HFF-Myc (cell line): ENCODE results near the gene GRIK2.

ENCODE experiments used
- DNase-seq: peaks from one replicate; pipeline ENCODE4 v3.0.0-alpha.2; 2011; ENCODE audit warnings: low read depth; ENCODE audit errors: extremely low read depth
- H3K4me3 ChIP-seq: replicated peaks from 2 replicates; pipeline ENCODE4 v1.5.1; 2011; ENCODE audit warnings: low read depth, mild to moderate bottlenecking, control low read depth, low read length
- TF ChIP-seq, protein P1 (sequence below): IDR thresholded peaks from 2 replicates; pipeline ENCODE4 v1.5.1; 2012; ENCODE audit warnings: mild to moderate bottlenecking, low read depth, low read length, control low read depth; ENCODE audit errors: missing control alignments

The GRIK2 gene

DNA sequence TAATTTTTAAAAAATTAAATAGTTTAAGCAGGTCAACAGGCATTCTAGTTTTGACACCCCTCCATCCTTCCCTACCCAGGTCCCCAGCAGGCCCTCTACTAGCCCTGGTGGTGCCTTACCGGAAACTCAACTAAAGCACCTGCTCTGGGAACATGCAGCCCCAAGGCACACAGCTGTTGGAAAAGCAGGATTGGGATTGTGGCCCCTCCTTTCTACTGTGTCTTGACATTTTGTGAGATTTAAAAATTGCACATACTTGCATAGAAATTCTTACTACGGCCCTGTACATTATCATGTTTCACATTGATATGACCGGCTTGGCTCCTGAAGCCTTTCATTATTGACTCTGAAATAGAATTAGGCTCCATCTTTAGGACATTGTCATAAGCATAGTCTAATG lies 423.2 kb downstream of the GRIK2 start:
- DNase-seq: no peak
- no peak overlapping the region for H3K4me3 ChIP-seq
- TF ChIP-seq, protein P1, sequence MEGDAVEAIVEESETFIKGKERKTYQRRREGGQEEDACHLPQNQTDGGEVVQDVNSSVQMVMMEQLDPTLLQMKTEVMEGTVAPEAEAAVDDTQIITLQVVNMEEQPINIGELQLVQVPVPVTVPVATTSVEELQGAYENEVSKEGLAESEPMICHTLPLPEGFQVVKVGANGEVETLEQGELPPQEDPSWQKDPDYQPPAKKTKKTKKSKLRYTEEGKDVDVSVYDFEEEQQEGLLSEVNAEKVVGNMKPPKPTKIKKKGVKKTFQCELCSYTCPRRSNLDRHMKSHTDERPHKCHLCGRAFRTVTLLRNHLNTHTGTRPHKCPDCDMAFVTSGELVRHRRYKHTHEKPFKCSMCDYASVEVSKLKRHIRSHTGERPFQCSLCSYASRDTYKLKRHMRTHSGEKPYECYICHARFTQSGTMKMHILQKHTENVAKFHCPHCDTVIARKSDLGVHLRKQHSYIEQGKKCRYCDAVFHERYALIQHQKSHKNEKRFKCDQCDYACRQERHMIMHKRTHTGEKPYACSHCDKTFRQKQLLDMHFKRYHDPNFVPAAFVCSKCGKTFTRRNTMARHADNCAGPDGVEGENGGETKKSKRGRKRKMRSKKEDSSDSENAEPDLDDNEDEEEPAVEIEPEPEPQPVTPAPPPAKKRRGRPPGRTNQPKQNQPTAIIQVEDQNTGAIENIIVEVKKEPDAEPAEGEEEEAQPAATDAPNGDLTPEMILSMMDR: no peak

DNA sequence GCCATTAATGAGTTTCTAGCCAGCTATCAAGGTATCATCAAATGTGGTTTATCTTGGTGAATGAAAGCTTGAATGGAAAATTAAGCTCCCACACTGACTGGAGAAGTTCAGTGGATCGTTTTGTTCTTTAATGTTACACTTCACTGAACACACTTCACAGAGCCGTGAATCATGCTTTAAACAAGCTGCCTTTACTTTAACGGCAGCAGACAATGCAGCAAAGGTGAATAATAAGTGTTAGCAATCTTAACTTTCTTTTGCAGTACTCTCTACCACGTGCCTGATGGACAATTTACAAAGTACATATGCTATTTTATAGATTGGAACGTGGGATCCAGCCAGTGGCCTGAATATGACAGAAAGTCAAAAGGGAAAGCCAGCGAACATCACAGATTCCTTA lies 424.5 kb downstream of the GRIK2 start:
- DNase-seq: no peak
- TF ChIP-seq, protein P1: no peak
- no peak overlapping the region for H3K4me3 ChIP-seq

DNA sequence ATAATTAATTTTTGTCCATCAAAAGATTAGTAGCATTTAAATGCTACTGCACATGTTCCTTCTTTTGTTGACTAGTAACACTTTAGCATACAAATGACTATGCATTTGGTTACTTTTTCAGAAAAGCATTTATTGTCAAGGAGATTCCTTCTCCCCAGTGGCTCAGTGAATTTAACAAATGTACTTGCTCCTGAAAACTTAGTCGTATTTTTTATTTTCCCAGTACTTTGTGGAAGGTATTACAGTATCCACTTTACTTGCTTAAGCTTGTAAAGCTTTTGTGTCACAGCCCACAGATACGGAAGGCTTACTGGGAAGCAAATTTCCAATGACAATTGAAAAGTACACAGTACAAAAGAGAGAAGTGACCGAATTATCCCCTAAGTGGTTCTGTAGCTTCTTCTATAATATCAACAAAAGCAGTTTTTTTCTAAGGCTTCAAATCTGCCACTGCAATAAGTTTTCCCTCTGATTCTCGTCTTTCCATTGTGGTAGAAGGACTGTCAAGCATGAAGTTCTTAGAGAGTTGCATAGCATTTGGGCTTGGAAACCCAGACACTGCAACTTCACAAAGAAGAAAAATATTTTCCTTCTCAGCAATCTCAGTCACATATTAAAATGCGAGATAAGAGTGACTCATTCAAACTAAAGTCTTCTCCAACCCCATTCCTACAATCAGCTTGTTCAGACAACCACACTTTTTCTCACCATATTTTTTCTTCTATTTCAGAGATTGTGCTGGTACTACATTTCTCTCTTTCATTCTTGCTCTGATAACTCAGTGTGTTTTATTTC lies 431.2 kb downstream of the GRIK2 start:
- DNase-seq: no peak
- H3K4me3 ChIP-seq: no peak overlapping the region
- TF ChIP-seq, protein P1: no peak

DNA sequence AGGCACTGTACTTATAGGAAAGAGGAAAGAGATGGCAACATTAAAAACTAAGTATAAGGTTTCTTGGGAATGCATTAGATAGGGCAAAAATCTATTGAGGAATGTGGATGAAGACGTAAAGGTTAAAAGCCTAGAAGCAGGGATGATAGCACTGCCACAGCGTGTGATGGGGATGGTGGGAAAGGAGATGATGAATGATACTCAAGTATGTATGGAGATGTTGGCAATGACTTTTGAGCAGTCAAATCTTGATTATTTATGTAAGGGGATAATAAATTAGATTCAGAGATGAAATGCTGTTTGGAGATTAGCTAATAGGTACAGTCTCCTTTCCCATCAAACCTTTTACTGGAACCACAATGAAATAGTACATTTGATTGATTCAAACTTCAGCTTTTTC lies 432.8 kb downstream of the GRIK2 start:
- no peak for DNase-seq
- no peak overlapping the region for H3K4me3 ChIP-seq
- TF ChIP-seq, protein P1: no peak

DNA sequence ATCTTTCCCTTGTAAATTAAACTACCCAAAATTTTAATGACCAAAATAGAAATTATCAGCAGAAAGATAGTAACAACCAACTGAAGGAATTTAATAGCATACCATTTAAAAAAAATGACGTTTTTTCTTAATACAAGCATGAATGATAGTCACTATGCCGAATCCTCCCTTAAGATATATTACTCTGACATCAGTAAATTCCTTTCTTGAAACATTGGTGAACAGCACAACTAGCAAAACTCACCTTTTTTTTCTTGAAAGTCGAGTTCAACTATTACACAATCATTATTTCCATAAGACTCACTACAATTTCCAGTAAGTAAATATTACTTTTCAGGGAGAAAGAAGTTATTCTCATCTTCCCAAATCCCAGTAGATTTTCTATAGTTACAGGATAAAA lies 433.2 kb downstream of the GRIK2 start:
- no peak for DNase-seq
- TF ChIP-seq, protein P1: no peak
- no peak overlapping the region for H3K4me3 ChIP-seq

DNA sequence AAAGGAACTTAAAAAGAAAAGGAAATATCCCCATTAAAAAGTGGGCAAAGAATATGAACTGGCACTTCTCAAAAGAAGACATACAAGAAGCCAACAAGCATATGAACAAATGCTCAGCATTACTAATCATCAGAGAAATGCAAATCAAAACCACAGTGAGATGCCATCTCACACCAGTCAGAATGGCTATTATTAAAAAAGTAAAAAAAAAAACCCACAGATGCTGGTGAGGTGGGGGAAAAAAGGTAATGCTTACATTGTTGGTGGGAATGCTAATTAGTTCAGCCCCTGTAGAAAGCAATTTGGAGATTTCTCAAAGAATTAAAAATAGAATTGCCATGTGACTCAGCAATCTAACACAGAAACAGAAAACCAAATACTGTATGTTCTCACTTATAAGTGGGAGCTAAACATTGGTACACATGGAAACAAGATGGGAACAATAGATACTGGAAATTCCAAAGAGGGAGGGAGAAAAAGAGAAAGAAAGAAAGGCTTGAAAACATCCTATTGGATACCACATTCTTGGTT lies 437.1 kb downstream of the GRIK2 start:
- TF ChIP-seq, protein P1: no peak
- no peak for DNase-seq
- H3K4me3 ChIP-seq: no peak overlapping the region

DNA sequence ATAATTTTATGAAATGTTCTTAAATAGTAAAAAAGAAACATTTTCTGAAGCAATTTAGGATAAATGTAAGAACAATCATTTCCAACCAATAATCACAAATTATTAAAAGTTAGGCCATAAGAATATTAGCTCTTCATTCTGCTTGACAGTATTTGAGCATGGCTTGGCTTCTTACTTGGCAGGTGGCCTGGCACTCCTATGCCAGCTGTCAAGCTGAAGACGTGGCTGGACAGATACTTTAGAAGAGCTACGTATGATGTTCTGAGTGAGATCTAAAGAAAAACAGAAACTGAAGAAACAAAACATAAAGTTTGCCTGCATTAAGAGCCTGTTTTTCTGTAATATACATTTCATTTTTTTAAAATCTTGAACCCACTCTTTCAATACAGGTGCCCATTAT lies 438.9 kb downstream of the GRIK2 start:
- DNase-seq: no peak
- H3K4me3 ChIP-seq: no peak overlapping the region
- TF ChIP-seq, protein P1: no peak
